K562 (cell line): ENCODE results near the gene PPAT. TPM values are rescaled to one million over a fixed set of nuclear protein-coding genes. Genes with fewer than 3 reads are reported as not detected.

Source experiments
- ATF4 ChIP-seq: fragments of 450-650 bp; formaldehyde crosslinking; IDR thresholded peaks from 2 replicates; pipeline ENCODE4 v1.4.0; 2022; ENCODE audit warnings: mild to moderate bottlenecking, moderate library complexity
- CREB3L1 ChIP-seq: fragments of 450-650 bp; IDR thresholded peaks from 2 replicates; pipeline ENCODE4 v1.6.1; 2014; ENCODE audit warnings: low read depth, mild to moderate bottlenecking, moderate library complexity, borderline replicate concordance
- CTCFL ChIP-seq: IDR thresholded peaks from 2 replicates; pipeline ENCODE4 v1.6.1; 2011; ENCODE audit warnings: borderline replicate concordance, low read depth, mild to moderate bottlenecking, moderate library complexity, low read length; ENCODE audit not compliant: insufficient read depth, poor library complexity, severe bottlenecking
- GABPA ChIP-seq: fragments of 200-800 bp; sonication (Bioruptor generic); conservative IDR thresholded peaks from 2 replicates; pipeline ENCODE4 v1.6.1; 2016; ENCODE audit warnings: low read depth, missing genetic modification characterization, missing compliant biosample characterization
- HMGN3 ChIP-seq: IDR thresholded peaks from 2 replicates; pipeline ENCODE4 v1.6.1; 2011; ENCODE audit warnings: borderline replicate concordance, low read depth, mild to moderate bottlenecking, mixed read lengths, low read length; ENCODE audit not compliant: insufficient read length; ENCODE audit errors: extremely low read depth
- HOXB6 ChIP-seq: fragments of 250-450 bp; sonication (Bioruptor Pico); IDR thresholded peaks from 2 replicates; pipeline ENCODE4 v1.5.1; 2022; ENCODE audit warnings: mild to moderate bottlenecking, borderline replicate concordance
- NR3C1 ChIP-seq: sonication (generic); formaldehyde crosslinking; IDR thresholded peaks from 2 replicates; pipeline ENCODE4 v1.8.1; 2022; ENCODE audit warnings: missing genetic modification reagents
- RHOXF2B ChIP-seq: fragments of 250-450 bp; sonication (Bioruptor Pico); conservative IDR thresholded peaks from 2 replicates; pipeline ENCODE4 v1.5.1; 2021
- STAT5A ChIP-seq: IDR thresholded peaks from 2 replicates; pipeline ENCODE4 v1.6.1; 2012; ENCODE audit warnings: low read length, inconsistent platforms, borderline replicate concordance
- TAF9B ChIP-seq: fragments of 450-650 bp; IDR thresholded peaks from 2 replicates; pipeline ENCODE4 v1.6.1; 2018; ENCODE audit warnings: mild to moderate bottlenecking; ENCODE audit not compliant: partially characterized antibody
- TRIM25 ChIP-seq: fragments of 450-650 bp; IDR thresholded peaks from 2 replicates; pipeline ENCODE4 v1.7.0; 2016; ENCODE audit warnings: borderline replicate concordance
- ZBTB26 ChIP-seq: fragments of 450-650 bp; formaldehyde crosslinking; IDR thresholded peaks from 2 replicates; pipeline ENCODE4 v1.4.0; 2022; ENCODE audit warnings: missing genetic modification characterization
- ZNF511 ChIP-seq: sonication (generic); formaldehyde crosslinking; IDR thresholded peaks from 2 replicates; pipeline ENCODE4 v1.8.0; 2022; ENCODE audit warnings: mild to moderate bottlenecking, missing genetic modification reagents
- ZNF589 ChIP-seq: fragments of 200-800 bp; sonication (Bioruptor generic); IDR thresholded peaks from 2 replicates; pipeline ENCODE4 v1.6.1; 2016; ENCODE audit warnings: low read depth, missing genetic modification characterization, missing compliant biosample characterization
- ZNF707 ChIP-seq: fragments of 250-450 bp; sonication (Bioruptor Pico); conservative IDR thresholded peaks from 2 replicates; pipeline ENCODE4 v1.8.0; 2022; ENCODE audit warnings: inconsistent platforms, mild to moderate bottlenecking, moderate library complexity
- ZNF764 ChIP-seq: fragments of 250-450 bp; sonication (Bioruptor Pico); IDR thresholded peaks from 2 replicates; pipeline ENCODE4 v1.4.0; 2020; ENCODE audit warnings: low read depth, mild to moderate bottlenecking, moderate library complexity
- polyA plus RNA-seq, 8 experiments: library from polyadenylated mRNA; depleted of rRNA in 4 of 8; stranded (reverse) in 5 of 8; unstranded in 3 of 8; fragments of >200 nt; fragmentation: Nextera tagmentation in 2 of 8; fragmentation: Illumina TruSeq in 1 of 8; extraction: Ambion mirVana in 2 of 8; extraction: Trizol in 1 of 8; gene quantifications; 2 replicates each; pipeline versions ENCODE4 v1.2.1 to v1.2.3, GENCODE V29; 2011 to 2014; ENCODE audit warnings: inconsistent platforms in 1 of 8, missing spikeins in 1 of 8
- total RNA-seq, 7 experiments: library from RNA; depleted of rRNA in 6 of 7; stranded (reverse); fragments of >200 nt in 6 of 7; fragmentation: Illumina TruSeq in 2 of 7; extraction: Trizol in 2 of 7; gene quantifications; 2 replicates each; pipeline versions ENCODE4 v1.2.1 to v1.2.3, GENCODE V29; 2011 to 2021; ENCODE audit warnings: low replicate concordance in 1 of 7

The PPAT gene
- total and polyA plus RNA-seq, 9 of the 15 experiments (the other 6 are each of a cell fraction or from before 2014, with no cell fraction given), result 36.2 to 75.8 (median 55.5) TPM

GRCh38 chr4:56435140-56435926 is at the start of gene PPAT (continued):
- TF ChIP-seq ZNF511 (CRISPR knock-in tag), result peak; percentile 70; the same call in 1 of the 2 replicates
- peak; percentile 78 for TF ChIP-seq HMGN3
- peak; percentile 51; the same call in 1 of the 2 replicates for TF ChIP-seq CREB3L1
- TF ChIP-seq NR3C1 (CRISPR knock-in tag), result no peak
- TF ChIP-seq ZNF589, result no peak; the same call in 1 of the 2 replicates
- no peak; the same call in 1 of the 2 replicates for TF ChIP-seq ZBTB26
- TF ChIP-seq HOXB6 (CRISPR knock-in tag), result no peak
- TF ChIP-seq TAF9B, result no peak
- no peak for TF ChIP-seq ZNF707 (CRISPR knock-in tag)
- no peak for TF ChIP-seq TRIM25
- TF ChIP-seq CTCFL, result peak; percentile 12
- 0 out of 2 replicates have a peak, but pooled peaks have one; percentile 14 for TF ChIP-seq STAT5A
- TF ChIP-seq ZNF764 (CRISPR knock-in tag), result no peak
- no peak for TF ChIP-seq GABPA
- no peak for TF ChIP-seq RHOXF2B (CRISPR knock-in tag)
- no peak for TF ChIP-seq ATF4
